ENCODE results near the gene PLAU.
"Not testable (repeated sequence)": the region's sequence is repeated elsewhere in the genome, so short reads cannot be mapped to it uniquely, and the experiment has no call there.

PLAU gene

DNA sequence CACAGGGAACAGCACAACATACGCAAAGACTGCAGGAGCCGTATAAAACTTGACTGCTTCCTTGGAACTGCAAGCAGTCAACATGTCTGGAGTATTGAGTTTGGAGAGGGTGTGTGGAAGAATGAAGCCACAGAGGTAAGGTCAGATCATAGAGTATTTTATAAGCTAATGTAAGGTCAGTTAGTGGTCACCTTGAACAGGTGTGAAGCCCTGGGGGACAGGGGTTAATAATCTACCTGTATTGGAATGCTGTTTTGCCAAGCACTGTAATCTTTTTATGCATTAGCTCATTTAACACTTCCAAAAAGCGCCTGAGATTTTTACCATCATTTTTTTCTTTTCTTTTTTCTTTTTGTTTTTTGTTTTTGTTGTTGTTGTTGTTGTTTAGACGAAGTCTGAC lies 23.1 kb downstream of the PLAU start:
- in situ Hi-C loops (cut with HindIII; ENCODE audit: low pct_ligation_motif_present, low pct_unique_long_range_greater_than_20kb, low sequenced_read_pairs): no loop called here
- DNase-seq: no peak

DNA sequence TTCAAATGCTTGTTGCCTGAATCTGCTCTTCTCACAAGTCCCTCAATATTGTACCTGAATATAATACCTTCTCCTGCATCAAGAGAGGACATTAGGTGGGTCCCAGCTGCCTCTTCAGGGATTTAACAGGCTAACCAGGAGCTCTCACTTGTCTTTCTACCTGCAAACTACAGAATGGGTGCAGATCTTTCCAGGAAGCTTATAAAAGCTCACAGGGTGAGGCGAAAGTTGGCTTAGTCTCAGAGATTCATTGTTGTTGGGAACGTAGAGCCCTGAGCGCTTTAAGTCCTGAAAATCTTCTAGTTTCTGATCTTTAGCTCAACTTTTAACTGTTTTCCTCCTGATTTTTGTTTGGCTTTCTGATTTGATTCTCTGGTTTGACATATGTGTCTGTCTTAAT lies 25.0 kb downstream of the PLAU start:
- DNase-seq: no peak
- in situ Hi-C loops (cut with HindIII; ENCODE audit: low pct_ligation_motif_present, low pct_unique_long_range_greater_than_20kb, low sequenced_read_pairs): no loop called here

DNA sequence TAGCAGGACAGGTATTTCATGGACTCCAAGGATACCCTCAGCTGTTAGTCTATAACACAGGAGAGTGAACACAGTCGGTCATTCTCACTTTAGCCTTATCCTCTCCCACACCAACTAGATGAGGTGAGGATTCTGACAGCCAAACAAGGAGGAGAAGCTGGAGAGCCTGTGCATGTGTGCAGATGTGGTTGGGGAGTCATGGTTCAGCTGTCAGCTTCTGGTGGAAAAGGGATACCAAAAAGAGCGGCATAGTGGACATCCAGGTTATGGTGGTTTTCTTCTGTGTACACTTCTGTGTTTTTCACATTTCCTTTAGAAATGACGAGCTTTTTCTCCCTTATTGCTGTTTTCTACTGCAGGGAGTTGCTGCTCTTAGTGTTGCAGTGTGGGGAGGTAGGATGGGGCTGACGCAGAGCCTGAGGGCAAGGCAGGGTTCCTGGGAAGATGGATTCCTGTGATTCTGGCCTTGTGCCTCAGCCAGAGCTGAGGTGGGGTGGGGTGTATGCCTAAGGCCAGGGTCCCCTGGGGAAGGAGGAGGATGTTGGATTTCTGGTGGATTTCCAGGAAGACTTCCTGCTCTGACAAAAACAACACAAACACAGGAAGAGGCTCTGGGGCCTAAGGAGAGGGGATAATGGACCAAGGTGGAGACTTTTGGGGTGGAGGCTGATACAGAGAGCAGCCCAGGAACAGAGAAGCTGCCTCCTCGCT lies 26.6 kb downstream of the PLAU start:
- DNase-seq: no peak

DNA sequence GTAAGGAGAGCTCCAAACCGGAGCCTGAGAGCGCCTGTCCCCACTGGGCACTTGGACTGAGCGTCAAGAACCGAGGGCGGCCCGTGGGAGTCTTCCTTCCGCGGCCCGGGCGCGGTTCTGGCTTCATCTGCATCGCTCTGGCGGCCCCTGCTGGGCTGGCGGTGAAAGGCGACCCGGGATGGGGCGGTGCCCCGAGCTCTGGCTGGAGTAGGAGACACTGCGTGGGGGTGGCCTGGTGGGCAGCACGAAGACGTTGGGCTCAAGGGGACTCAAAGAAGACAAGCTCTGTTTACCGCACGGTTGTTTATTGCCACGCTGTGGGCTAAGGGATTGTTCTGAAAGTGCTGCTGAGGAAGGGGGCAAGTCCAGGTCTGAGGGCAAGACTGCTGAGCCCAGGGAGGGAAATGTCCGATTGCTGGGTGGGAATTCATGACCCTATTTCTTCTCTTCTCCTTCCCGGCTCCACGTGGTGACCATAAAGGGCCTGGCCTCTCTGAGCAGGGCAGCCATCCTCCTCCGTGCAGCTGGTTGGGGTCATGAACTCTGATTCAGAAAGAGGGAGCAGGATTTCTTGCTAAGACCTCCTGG lies 29.8 kb downstream of the PLAU start:
- DNase-seq: peak; percentile 68
- in situ Hi-C loops (cut with HindIII; ENCODE audit: low pct_ligation_motif_present, low pct_unique_long_range_greater_than_20kb, low sequenced_read_pairs): no loop called here

More for the DNA sequence above, 26.6 kb downstream of the PLAU start:
- in situ Hi-C loops (cut with HindIII; ENCODE audit: low pct_ligation_motif_present, low pct_unique_long_range_greater_than_20kb, low sequenced_read_pairs): no loop called here

DNA sequence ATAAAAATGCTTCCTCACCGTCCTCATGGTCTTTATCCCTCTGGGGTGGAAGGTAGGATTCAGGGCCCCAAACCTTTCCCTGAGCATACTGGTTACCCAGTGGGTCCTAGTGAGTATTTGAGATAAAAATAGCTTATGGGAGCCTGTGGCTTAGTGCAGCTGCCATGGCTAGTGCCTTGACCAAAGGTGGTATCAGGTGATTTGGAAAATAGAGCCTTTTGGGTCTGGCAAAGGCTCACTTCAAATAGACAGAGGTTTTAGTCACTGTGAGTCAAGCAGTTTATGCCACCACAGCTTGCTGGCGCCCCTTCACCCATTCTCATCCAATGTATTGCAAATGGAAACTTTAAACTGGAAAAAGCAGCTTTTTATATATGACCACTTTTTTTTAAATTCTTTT lies 30.4 kb downstream of the PLAU start:
- DNase-seq: no peak
- in situ Hi-C loops (cut with HindIII; ENCODE audit: low pct_ligation_motif_present, low pct_unique_long_range_greater_than_20kb, low sequenced_read_pairs): no loop called here

DNA sequence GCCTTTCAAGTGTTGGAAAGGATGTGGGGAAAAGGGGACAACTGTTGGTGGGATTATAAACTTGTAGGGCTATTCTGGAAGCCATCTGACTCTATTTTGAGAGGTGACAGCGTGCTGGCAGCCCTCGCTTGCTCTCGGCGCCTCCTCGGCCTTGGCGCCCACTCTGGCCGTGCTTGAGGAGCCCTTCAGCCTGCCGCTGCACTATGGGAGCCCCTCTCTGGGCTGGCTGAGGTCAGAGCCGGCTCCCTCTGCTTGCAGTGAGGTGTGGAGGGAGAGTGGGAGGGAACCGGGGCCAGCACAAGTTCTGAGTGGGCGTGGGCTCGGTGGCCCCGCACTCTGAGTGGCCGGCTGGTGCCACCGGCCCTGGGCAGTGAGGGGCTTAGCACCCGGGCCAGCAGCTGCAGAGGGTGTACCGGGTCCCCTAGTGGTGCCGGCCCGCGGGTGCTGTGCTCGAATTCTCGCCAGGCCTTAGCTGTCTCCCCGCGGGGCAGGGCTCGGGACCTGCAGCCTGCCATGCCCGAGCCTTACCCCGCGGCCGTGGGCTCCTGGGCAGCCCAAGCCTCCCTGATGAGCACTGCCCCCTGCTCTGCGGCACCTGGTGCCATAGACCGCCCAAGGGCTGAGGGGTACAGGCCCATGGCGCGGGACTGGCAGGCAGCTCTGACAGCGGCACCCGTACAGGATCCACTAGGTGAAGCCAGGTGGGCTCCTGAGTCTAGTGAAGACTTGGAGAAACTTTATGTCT lies 33.6 kb downstream of the PLAU start:
- in situ Hi-C loops (cut with HindIII; ENCODE audit: low pct_ligation_motif_present, low pct_unique_long_range_greater_than_20kb, low sequenced_read_pairs): no loop called here
- DNase-seq: no peak

DNA sequence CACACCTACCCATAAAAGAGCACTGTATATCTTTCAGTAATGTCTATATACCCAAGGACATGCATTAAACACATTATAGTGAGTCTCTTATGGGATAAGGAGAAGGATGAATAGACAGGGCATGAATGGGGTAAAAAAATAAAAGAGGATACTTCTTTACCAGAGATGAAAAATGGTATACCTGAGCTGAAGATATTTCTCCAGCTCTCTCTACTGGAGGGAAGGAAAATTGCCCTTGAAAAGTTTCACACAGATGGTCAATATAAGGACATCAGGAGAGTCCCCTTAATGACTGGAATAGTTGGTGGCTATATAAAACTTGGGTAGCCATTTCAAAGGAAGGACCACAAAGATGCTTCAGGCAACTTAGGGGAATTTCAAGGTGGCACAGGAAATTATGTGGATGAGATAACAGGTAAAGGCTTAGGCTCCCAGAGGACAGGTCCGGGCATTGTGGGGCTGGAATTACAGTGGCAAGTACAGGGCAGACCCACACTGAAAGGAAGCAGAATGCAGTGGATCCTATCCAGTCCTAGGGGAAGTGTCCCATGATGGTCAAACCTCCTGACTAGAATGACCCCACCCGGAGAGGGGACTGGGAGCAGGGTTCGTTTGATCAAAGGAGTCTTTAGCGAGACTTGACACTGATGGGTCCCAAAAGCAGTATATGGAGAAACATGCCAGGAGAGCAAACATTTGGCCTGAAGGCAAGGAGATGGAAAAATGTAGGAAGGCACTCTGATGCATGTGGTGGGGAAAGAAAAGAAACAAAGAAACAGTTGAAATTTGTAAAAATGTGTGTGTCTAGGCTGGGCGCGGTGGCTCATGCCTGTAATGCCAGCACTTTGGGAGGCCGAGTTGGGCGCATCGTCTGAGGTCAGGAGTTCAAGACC lies 35.6 kb downstream of the PLAU start:
- in situ Hi-C loops (cut with HindIII; ENCODE audit: low pct_ligation_motif_present, low pct_unique_long_range_greater_than_20kb, low sequenced_read_pairs): no loop called here
- DNase-seq: no peak

DNA sequence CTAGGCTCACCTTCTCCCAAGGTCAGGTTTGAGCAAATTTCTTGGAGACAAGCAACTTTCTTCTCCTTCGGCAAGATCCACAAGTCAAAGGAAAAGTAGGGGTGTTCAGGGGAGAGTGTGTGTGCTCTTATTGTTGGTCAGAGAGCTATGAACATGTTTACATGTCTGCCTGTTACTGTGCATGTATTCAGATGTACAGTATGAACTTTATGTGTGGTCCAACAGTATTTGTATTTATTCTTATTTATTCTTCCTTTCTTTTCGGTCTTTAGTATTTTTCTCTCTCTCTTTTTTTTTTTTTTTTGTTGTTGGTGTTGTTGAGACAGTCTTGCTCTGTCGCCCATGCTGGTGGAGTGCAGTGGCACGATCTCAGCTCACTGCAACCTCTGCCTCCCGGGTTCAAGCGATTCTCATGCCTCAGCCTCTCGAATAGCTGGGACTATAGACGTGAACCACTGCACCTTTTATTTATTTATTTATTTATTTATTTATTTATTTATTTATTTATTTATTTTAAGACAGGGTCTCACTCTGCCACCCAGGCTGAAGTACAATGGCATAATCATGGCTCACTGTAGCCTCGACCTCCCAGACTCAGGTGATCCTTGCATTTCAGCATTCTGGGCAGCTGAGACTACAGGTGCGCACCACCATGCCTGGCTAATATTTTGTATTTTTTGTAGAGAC lies 38.2 kb downstream of the PLAU start:
- DNase-seq: no peak
- in situ Hi-C loops (cut with HindIII; ENCODE audit: low pct_ligation_motif_present, low pct_unique_long_range_greater_than_20kb, low sequenced_read_pairs): no loop called here

DNA sequence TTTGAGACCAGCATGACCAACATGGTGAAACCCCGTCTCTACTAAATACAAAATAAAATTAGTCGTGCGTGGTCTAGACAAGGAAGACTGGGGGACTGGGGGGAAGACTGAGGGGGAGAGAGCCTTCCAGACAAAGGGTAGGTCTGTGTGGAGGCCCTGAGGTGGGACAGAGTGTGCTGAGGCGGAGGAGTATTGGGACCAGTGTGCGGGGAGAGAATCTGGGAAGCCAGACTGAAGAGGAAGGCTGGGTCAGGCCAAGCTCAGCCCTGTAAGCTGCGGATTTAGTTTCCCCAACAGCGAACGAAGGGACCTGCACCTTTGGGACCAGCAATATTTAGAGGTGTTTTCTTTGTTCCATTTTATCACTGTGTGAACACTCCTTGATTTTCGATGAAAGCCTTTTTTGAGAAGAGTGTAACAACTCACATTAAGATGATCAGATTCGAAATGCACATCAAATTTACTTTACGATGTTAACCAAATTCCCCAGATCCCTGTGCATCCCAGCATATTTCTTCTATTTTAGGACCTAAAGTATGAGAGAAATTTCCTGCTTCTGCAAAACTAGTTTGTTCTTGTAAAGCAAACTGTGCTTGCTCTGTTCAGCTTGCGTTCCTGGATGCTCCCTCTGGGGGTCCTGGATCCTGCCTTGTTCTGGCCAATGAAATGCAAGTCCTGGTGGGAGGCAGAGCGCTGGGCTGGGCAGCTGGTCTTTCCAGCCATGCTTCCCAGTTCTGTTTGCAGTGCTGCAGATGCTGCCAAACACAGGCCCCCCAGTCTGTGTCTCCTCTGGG lies 39.4 kb downstream of the PLAU start:
- DNase-seq: no peak
- in situ Hi-C loops (cut with HindIII; ENCODE audit: low pct_ligation_motif_present, low pct_unique_long_range_greater_than_20kb, low sequenced_read_pairs): no loop called here

DNA sequence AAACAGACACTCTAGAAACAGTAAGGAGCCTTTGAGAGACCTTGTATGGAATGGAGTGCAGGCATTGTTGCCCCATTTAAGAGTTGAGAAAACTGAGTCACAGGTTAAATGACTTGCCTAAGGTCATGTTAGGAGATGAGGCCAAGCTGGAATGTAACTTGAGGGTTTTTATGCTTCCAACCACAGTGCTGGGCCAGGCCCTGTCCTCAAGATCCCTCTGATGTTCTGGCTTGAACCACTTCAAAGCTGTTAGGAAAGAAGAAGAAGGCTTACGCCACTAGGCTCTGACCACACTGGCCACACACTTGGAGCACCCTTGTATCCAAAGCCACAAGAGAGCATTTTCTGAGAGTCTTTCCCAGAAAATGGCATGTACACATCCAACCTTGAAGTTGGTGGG lies 42.7 kb downstream of the PLAU start:
- in situ Hi-C loops (cut with HindIII; ENCODE audit: low pct_ligation_motif_present, low pct_unique_long_range_greater_than_20kb, low sequenced_read_pairs): no loop called here
- DNase-seq: no peak

DNA sequence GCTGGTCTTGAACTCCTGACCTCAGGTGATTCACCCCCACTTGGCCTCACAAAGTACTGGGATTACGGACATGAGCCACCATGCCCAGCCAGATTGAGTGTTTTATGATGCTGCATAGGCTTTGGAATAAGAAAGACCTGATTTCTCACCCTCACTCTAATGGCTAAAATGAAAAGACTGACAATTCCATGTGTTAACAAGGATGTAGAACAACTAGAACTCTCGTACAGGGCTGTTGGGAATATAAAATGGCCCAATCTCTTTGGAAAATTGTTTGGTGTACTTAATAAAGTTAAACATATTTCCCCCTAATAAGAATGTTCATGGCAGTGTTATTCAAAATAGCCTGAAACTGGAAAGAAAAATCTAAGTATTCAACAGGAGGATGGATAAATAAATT lies 43.8 kb downstream of the PLAU start:
- in situ Hi-C loops (cut with HindIII; ENCODE audit: low pct_ligation_motif_present, low pct_unique_long_range_greater_than_20kb, low sequenced_read_pairs): no loop called here
- no peak for DNase-seq

DNA sequence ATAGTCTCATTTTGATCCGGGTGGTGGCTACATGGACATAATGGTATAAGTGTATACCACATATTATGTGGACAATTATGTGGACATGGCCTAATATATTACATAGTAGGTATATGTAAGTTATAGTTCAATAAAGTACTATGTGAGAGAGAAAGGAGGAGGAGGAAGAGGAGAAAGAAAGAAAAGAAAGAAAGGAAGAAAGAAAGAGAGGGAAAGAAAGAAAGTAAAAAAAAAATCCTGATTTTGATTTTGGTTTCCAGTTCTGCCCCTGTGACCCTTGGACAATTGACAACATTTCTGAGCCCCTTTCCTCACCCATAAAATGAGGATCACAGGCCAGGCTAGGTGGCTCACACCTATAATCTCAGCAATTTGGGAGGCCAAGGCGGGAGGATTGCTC lies 44.8 kb downstream of the PLAU start:
- DNase-seq: no peak
- in situ Hi-C loops (cut with HindIII; ENCODE audit: low pct_ligation_motif_present, low pct_unique_long_range_greater_than_20kb, low sequenced_read_pairs): no loop called here

DNA sequence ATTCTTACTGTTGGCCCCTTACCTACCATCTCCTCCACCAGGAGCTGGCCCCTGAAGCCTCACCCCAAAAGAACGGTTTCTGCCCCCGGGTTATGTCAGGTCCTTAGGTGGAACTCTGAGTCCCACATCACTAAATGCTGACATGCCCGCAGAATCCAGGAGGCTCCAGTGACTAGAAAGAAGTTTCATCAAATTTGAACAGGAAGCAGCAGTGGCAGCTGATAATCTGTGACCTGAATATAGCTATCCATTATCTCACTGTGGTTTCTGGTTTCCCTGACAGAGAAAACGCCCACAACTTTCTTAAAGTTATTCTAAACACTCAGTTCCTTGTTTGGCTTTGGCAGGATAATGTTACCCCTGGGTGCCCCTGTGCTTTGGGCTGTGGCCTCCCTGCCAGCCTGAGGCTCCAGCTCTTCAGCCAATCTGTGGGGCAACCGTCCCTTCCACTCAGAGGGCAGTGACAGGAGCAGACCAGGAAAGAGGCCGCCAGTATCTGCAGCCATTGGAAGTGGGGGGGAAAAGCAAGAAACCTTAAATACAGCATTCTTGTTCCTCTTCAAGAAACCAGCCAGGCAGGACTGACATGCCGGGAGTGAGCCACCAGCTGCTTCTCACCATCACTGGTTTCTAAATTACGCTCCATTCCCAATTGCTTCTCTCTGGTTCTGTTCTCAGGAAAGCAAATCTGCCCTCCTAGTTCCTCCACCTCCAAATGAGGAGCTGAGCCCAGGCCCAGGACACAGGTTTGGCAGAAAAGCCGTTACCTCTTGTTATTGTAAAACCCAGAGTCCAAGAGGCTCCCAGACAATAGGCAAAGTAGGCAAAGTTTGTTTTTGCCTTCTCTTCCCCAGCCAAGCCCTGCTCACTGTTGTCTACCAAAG lies 45.8 kb downstream of the PLAU start:
- in situ Hi-C loops (cut with HindIII; ENCODE audit: low pct_ligation_motif_present, low pct_unique_long_range_greater_than_20kb, low sequenced_read_pairs): no loop called here

DNA sequence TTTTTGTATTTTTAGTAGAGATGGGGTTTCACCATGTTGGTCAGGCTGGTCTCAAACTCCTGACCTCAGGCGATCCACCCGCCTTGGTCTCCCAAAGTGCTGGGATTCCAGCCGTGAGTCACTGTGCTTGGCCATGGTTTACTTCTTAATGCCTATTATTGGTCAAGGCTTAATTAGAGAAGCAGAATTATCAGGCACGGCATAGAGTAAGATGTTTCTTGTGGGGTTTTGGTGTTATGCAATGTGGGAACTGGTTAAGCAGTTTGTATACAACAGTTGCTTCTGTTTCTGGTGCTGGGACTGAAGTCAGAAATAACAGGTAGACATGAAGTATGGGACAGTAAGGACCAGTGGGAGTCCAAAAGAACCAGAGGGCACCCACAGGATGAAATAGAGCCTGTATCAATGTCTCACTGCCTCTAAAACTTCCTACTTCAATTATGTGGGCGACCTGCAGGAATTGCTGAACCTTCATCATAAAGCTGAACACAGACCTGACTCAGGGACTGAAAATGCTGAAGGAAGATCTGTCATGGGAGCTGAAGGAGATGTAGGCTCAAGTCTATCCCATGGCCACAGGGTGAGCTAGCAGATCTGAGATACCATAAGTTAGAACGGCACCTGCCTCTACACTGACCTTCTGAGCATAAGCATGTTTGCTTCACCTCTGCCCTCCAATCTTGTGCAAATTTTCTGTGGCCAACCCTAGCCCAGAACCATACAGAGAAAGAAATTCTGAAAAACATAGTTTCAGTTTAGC lies 48.7 kb downstream of the PLAU start:
- DNase-seq: no peak
- in situ Hi-C loops (cut with HindIII; ENCODE audit: low pct_ligation_motif_present, low pct_unique_long_range_greater_than_20kb, low sequenced_read_pairs): no loop called here

More for the DNA sequence above, 45.8 kb downstream of the PLAU start:
- DNase-seq: peak; percentile 53

DNA sequence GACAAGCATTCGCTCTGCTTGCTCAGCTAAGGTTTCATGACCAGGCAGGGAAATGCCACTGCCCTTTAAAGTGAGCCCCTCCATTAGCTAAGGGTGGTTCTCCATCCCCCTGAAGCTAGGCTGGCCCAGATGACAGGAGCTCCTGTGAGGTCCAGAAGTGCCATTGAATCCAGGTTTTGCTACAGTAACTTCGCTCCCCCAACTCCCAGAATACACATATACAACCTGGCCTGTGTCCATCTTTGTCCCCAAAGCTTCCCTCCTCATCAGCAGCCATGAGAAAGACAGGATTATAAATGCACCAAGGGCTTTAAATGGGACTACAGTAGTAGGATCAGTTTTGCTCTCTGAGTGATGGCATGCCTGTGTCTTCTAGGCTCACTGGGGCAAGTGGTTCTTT lies 51.5 kb downstream of the PLAU start:
- in situ Hi-C loops (cut with HindIII; ENCODE audit: low pct_ligation_motif_present, low pct_unique_long_range_greater_than_20kb, low sequenced_read_pairs): no loop called here

DNA sequence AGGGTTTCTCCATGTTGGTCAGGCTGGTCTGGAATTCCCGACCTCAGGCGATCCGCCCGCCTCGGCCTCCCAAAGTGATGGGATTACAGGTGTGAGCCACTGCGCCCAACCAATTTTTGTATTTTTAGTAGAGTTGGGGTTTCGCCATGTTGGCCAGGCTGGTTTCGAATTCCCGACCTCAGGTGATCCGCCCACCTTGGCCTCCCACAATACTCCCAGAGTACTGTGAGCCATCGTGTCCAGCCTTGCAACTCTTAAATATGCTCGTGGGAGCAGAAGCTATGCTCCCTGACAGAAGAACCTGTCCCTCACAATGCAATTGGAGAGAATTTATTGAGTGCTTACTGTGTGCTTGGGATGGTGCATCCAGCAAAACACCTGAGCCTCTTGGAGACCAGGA lies 52.6 kb downstream of the PLAU start:
- in situ Hi-C loops (cut with HindIII; ENCODE audit: low pct_ligation_motif_present, low pct_unique_long_range_greater_than_20kb, low sequenced_read_pairs); DNase-seq: not testable (repeated sequence)

More for the DNA sequence above, 51.5 kb downstream of the PLAU start:
- DNase-seq: no peak

All from ACHN (cell line).